HUES6 (cell line): Measurements from ENCODE around the gene SLC52A3.

ENCODE experiments used
- H3K27ac ChIP-seq: 2 replicates; pipeline ENCODE4 v1.7.0; 2013; ENCODE audit warnings: low read depth, mild to moderate bottlenecking, low read length, inconsistent platforms
- H3K27me3 ChIP-seq: 2 replicates; pipeline ENCODE4 v1.6.1; 2013; ENCODE audit warnings: low read length; ENCODE audit not compliant: control insufficient read depth, insufficient read depth
- H3K36me3 ChIP-seq: 2 replicates; pipeline ENCODE4 v1.6.1; 2013; ENCODE audit warnings: low read length; ENCODE audit not compliant: control insufficient read depth, insufficient read depth
- H3K4me1 ChIP-seq: 2 replicates; pipeline ENCODE4 v1.6.1; 2013; ENCODE audit warnings: low read length; ENCODE audit not compliant: control insufficient read depth, insufficient read depth
- H3K4me3 ChIP-seq: 2 replicates; pipeline ENCODE4 v1.5.1; 2013; ENCODE audit warnings: low read depth, low read length
- H3K9ac ChIP-seq: one replicate; pipeline ENCODE4 v1.6.1; 2013; ENCODE audit warnings: mild to moderate bottlenecking, low read length
- H3K9me3 ChIP-seq: 2 replicates; pipeline ENCODE4 v1.6.1; 2013; ENCODE audit warnings: low read depth, low read length; ENCODE audit not compliant: control insufficient read depth, insufficient read depth

Gene SLC52A3

GRCh38 chr20:752291-752690 lies 16.0 kb downstream of the SLC52A3 start:
- no peaks in the 10 kb centered on the region for H3K9me3 ChIP-seq
- no peak overlapping the region for H3K9ac ChIP-seq
- H3K27ac ChIP-seq = no peak overlapping the region
- H3K4me3 ChIP-seq = no peak overlapping the region
- no peaks in the 10 kb centered on the region for H3K27me3 ChIP-seq
- no peaks in the 10 kb centered on the region for H3K36me3 ChIP-seq
- no peaks in the 10 kb centered on the region for H3K4me1 ChIP-seq

DNA sequence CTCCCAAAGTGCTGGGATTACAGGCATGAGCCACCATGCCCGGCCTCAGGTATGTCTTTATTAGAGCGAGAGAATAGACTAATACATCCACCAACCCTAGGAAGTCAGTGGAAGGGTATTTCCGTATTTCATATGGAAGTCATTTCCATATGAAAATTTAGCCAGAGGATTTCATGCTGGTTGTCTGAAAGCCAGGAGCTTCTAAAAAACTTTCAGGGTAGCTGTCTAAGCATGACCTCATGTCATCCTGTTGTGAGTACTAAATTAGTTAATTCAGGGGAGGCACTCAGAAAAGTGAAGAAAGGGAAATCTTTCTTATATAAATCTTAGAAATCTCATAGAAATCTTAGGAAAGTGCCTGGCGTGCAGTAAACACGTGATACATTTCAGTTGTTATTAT lies 16.5 kb downstream of the SLC52A3 start:
- Histone ChIP-seq H3K27ac (no peak overlapping the region), H3K27me3 (no peaks in the 10 kb centered on the region)

DNA sequence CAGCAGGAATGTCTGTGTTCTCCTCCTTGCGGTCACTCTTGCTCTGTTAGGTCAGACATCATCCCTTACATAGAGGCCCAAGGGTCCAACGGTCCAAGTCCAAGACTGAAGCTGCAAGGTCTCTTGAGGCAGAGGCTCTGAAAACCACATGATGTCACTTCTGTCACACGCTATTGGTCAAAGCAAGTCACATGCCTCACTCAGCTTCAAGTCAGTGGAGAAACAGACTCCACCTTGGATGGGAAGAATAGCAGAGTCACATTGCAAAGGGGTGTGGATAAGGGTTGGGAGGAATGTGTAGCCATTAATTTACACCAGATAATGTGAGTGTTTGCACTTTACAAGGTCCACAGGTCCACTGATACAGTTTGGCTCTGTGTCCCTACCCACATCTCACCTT lies 17.5 kb downstream of the SLC52A3 start:
- Histone ChIP-seq H3K27me3 (no peaks in the 10 kb centered on the region), H3K36me3 (no peaks in the 10 kb centered on the region), H3K9ac (no peak overlapping the region), H3K27ac (no peak overlapping the region), H3K4me3 (no peak overlapping the region), H3K4me1 (no peaks in the 10 kb centered on the region), H3K9me3 (peaks cover 7% of the 10 kb centered on the region)

More for the DNA sequence above, 16.5 kb downstream of the SLC52A3 start:
- H3K9ac ChIP-seq = no peak overlapping the region
- no peaks in the 10 kb centered on the region for H3K4me1 ChIP-seq
- no peaks in the 10 kb centered on the region for H3K9me3 ChIP-seq
- H3K4me3 ChIP-seq = no peak overlapping the region
- H3K36me3 ChIP-seq = no peaks in the 10 kb centered on the region

GRCh38 chr20:745683-746301 lies 22.5 kb downstream of the SLC52A3 start:
- Histone ChIP-seq H3K27me3 (no peaks in the 10 kb centered on the region), H3K9ac (no peak overlapping the region), H3K4me3 (no peak overlapping the region)

DNA sequence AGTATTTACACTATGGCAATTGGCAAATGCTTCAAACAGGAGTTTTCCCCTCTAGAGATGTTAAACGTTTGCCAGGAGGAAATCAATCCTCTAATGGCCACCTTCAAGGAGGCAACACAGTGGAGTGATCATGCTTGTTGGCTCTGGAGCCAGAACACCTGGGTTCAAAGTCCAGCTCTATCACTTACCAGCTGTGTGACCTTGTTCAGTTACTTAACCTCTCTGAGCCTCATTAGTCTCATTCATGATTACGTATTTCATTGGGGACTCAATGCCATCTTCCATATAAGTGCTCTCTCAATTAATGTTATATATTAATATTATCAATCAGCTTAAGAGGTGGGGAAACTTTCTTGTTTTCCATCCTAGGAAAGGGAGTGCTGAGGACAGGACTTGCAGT lies 26.1 kb downstream of the SLC52A3 start:
- no peak overlapping the region for H3K27ac ChIP-seq
- no peaks in the 10 kb centered on the region for H3K36me3 ChIP-seq
- no peaks in the 10 kb centered on the region for H3K27me3 ChIP-seq
- H3K4me1 ChIP-seq = no peaks in the 10 kb centered on the region
- H3K9me3 ChIP-seq = peaks cover 23% of the 10 kb centered on the region
- no peak overlapping the region for H3K9ac ChIP-seq
- H3K4me3 ChIP-seq = no peak overlapping the region

More at GRCh38 chr20:745683-746301, 22.5 kb downstream of the SLC52A3 start:
- H3K27ac ChIP-seq = no peak overlapping the region
- no peaks in the 10 kb centered on the region for H3K4me1 ChIP-seq
- no peaks in the 10 kb centered on the region for H3K36me3 ChIP-seq
- peaks cover 23% of the 10 kb centered on the region for H3K9me3 ChIP-seq

GRCh38 chr20:741620-742019 lies 26.7 kb downstream of the SLC52A3 start:
- H3K27me3 ChIP-seq = no peaks in the 10 kb centered on the region
- H3K27ac ChIP-seq = no peak overlapping the region
- H3K36me3 ChIP-seq = no peaks in the 10 kb centered on the region
- H3K9ac ChIP-seq = no peak overlapping the region
- H3K4me3 ChIP-seq = no peak overlapping the region
- no peaks in the 10 kb centered on the region for H3K4me1 ChIP-seq
- peaks cover 23% of the 10 kb centered on the region for H3K9me3 ChIP-seq

GRCh38 chr20:740162-740561 lies 28.1 kb downstream of the SLC52A3 start:
- H3K9me3 ChIP-seq = peaks cover 10% of the 10 kb centered on the region
- H3K4me3 ChIP-seq = no peak overlapping the region
- no peaks in the 10 kb centered on the region for H3K4me1 ChIP-seq
- no peak overlapping the region for H3K9ac ChIP-seq
- no peaks in the 10 kb centered on the region for H3K36me3 ChIP-seq
- H3K27me3 ChIP-seq = no peaks in the 10 kb centered on the region
- H3K27ac ChIP-seq = no peak overlapping the region

DNA sequence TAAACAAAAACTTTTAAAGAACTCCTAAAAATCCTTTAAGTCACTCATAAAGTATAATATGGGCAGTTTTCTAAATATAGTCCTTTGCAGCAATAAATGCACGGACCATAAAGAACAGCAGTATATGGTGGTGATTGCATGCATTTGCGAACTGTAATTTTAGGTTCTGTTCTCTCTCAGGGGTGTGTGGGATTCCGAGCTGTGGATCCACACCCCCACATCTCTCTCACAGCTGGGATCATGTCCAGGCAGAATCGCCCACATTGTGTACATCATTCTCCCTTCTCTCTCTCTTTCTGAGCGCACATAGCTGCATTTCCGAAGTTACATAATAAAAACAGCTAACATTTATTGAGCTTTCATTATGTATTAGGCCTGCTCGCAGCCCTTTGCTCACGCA lies 28.6 kb downstream of the SLC52A3 start:
- H3K27me3 ChIP-seq = no peaks in the 10 kb centered on the region
- no peak overlapping the region for H3K4me3 ChIP-seq
- peaks cover 7% of the 10 kb centered on the region for H3K9me3 ChIP-seq
- H3K9ac ChIP-seq = no peak overlapping the region
- no peaks in the 10 kb centered on the region for H3K36me3 ChIP-seq
- H3K4me1 ChIP-seq = no peaks in the 10 kb centered on the region
- no peak overlapping the region for H3K27ac ChIP-seq

DNA sequence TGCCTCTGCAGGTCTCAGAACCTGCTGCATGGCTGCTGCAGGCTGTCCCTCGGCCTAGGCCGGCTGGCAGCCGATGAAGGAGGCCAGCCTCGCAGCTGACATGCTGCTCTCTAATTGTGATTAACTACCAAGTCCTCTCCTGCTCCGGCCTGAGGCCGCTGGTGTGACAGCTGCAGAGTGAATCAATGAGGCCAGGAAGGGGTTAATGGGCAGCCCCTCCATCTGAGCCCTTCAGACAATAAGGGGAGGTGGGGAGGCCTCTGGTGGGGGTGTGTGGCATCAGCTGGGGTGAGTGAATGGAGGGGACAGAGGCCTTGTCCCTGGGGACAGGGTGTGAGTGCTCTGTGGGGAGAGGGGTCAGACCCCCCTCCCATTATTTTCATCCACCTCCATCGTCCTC lies 34.4 kb downstream of the SLC52A3 start:
- Histone ChIP-seq H3K9me3 (no peaks in the 10 kb centered on the region), H3K4me1 (peaks cover 2% of the 10 kb centered on the region; the same call in 1 of the 2 replicates), H3K27me3 (peaks cover 6% of the 10 kb centered on the region), H3K36me3 (no peaks in the 10 kb centered on the region), H3K9ac (no peak overlapping the region), H3K27ac (no peak overlapping the region), H3K4me3 (no peak overlapping the region)

DNA sequence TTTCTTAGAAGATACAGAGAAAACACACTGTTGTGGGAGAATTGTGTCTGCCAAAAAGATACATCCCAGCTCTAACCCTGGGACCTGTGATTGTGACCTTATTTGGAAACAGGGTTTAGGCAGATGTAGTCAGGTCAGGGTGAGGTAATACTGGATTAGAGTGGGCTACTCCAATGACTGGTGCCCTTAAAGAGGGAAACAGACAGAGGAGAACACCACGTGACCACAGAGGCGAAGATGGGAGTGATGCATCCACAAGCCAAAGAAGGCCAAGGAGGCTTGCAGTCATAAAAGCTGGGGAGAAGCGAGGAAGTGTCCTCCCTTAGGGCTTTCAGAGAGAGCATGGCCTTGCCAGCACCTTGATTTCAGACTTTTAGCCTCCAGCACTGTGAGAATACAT lies 35.6 kb downstream of the SLC52A3 start:
- Histone ChIP-seq H3K4me1 (peaks cover 6% of the 10 kb centered on the region; the same call in 1 of the 2 replicates), H3K36me3 (no peaks in the 10 kb centered on the region), H3K9me3 (no peaks in the 10 kb centered on the region), H3K27ac (no peak overlapping the region), H3K9ac (no peak overlapping the region), H3K27me3 (peaks cover 10% of the 10 kb centered on the region), H3K4me3 (no peak overlapping the region)

GRCh38 chr20:731891-732560 lies 36.3 kb downstream of the SLC52A3 start:
- H3K27ac ChIP-seq = no peak overlapping the region
- H3K36me3 ChIP-seq = no peaks in the 10 kb centered on the region
- H3K4me3 ChIP-seq = no peak overlapping the region
- no peak overlapping the region for H3K9ac ChIP-seq
- H3K27me3 ChIP-seq = peaks cover 13% of the 10 kb centered on the region
- H3K9me3 ChIP-seq = no peaks in the 10 kb centered on the region
- H3K4me1 ChIP-seq = peaks cover 6% of the 10 kb centered on the region; the same call in 1 of the 2 replicates
